GM10266 (cell line): ENCODE measurements around the gene TSPAN17.

Experiments
- DNase-seq: peaks from one replicate; pipeline ENCODE4 v3.0.0; 2012; ENCODE audit errors: extremely low spot score
- TF ChIP-seq, protein P1 (sequence below): IDR thresholded peaks from 2 replicates; pipeline ENCODE4 v1.5.1; 2012; ENCODE audit warnings: mild to moderate bottlenecking, low read depth; ENCODE audit not compliant: control insufficient read depth, insufficient read depth; ENCODE audit errors: missing control alignments

Gene TSPAN17

DNA sequence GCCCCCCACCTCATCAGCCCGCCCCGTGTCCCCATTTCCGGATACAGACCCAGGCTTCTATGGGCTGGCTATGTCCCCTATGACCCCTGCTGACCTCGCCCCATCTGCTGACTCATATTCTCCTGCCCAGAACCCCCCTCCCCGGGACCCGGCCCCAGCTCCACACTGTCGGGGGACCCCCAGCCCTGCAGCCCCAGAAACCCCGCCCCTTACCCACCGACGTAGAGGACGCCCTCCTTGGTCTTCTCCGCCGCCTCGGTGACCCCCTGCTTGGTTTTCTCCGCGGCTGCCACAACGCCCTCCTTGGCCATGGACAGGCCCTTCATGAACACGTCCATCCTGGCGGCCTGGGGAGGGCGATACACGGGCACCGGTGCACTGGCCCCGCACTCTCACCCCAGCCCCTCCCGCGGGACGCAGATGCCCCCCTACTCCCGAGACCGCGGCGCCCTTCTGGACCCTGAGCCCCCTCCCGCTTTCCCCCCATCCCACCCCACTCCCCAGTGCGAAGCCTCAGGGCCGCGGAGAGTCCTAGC, 17.9 kb upstream of the TSPAN17 start:
- no peak for DNase-seq
- TF ChIP-seq, protein P1, sequence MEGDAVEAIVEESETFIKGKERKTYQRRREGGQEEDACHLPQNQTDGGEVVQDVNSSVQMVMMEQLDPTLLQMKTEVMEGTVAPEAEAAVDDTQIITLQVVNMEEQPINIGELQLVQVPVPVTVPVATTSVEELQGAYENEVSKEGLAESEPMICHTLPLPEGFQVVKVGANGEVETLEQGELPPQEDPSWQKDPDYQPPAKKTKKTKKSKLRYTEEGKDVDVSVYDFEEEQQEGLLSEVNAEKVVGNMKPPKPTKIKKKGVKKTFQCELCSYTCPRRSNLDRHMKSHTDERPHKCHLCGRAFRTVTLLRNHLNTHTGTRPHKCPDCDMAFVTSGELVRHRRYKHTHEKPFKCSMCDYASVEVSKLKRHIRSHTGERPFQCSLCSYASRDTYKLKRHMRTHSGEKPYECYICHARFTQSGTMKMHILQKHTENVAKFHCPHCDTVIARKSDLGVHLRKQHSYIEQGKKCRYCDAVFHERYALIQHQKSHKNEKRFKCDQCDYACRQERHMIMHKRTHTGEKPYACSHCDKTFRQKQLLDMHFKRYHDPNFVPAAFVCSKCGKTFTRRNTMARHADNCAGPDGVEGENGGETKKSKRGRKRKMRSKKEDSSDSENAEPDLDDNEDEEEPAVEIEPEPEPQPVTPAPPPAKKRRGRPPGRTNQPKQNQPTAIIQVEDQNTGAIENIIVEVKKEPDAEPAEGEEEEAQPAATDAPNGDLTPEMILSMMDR: no peak

DNA sequence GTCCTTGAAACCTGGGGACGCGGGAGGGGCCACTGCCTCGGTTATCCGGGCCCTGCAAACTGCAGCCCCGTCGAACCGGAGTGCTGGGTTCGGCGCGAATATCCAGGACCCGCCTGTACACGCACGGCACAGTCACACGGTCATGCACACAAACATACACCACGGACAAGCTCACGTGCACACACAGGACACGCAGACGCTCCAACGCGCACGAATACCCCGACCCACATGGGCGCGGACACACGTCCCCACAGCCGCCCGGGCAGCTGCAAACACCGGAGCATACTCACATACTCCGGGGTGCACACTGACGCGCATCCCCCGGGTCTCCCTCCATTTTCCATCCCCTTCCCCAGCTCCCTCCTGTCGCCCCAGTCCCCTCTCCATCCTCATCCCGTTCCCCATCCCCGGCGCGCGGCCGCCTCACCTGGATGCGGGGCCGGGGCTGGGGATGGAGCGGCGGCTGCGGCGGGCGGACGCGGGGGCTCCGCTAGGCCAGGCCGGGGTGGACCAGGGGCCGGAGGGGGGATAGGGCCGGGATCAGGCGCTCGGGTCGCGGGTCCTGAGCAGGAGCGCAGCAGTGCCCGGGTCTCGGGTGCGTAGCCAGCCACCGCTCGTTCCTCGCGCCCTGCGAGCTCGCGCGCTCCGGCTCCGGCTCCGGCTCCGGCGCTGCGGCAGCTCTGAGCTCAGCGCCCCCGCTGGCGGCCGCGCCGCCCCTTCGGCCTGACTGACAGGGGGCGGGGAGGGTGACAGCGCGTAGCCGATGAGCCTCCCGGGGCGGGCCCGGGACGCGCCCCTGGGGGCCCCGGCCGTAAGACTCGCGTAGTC, 17.2 kb upstream of the TSPAN17 start, which contains the start of the genes EIF4E1B and SNCB:
TSS of gene EIF4E1B (plus strand) at position 823 of the 828 bp plus-strand sequence. CDS start 12,113 bp downstream, outside the sequence.
TSS of gene SNCB (minus strand) at position 682 of the 828 bp plus-strand sequence. CDS start 880 bp downstream, outside the sequence.
- DNase-seq: peak; percentile 86
- TF ChIP-seq, protein P1: no peak

DNA sequence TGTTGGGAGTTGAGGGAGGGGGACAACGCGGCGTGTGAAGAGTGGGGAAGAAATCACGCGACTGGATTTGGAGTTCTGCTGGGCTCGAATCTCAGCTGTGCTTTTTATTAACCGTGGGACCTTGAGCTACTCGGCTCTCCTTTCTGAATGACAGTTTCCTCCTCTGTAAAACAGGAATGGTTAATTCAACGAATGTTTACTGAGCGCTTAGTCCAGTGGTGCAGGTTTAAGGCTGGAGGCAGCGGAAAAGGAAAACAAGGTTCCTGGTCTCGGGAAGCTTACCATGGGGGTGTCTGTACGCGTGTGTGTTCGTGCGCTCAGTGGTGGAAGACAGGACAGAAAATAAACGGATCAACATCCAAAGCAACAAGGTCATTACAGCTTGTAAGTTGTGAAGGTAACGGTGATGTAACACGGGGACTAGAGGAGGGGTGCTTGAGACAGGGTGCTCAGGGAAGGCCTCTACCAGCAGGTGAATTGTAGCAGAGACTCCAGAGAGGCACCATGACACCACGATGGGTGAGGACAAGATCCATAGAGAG, 16.5 kb upstream of the TSPAN17 start:
- TF ChIP-seq, protein P1: no peak
- no peak for DNase-seq

DNA sequence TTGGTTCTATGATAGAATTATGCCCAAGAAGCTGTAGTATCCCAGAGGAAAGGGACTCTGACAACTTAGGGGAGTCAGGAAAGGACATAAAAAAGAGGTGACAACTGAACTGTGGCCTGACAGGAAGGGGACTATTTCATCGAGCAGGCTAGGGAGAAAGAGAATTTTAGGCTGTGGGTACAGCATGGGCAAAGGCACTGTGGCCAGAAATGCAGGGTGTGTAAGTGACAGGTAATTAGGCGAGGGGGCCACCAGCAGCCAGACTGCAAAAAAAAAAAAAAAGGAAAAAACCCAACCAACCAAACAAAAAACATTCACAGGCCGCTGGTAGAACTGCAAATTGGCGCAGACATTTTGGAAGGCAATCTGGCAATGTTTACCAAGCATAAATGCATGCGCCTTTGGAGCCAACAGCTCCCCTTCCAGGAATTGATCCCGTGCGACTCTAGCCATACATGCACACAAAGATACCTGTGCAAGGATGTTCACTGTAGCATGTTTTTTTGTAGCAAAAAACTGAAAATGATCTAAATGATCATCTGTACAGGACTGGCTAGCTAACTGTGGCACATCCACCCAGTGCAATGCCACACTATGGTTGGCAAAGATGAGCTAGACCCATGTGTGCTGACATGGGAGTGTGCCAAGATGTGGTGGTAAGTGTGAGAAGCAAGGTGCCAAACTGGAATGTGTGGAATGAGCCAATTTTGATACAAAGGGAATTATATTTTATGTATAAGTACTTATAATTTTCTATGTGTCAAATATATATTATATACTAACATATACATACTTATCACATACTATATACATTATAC, 15.7 kb upstream of the TSPAN17 start:
- DNase-seq: no peak
- TF ChIP-seq, protein P1: no peak

DNA sequence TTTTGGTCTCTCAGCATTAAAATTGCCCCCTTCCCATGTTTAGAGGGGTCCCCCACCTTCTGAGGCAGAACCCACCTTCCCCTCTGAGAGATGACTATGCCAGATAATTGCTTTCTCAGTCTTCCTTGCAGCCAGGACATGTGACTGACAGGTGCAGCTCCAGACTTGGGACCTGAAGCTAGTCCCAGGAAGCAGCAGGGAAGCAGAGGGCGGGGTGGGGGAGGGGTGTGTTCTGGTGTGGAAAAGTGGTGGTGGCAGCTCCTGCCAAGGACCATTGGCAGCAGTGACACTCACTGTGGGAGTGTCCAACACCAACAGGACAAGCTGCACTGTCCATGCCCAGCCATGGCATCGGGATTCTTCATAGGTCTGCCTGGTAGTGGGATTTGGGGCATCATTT, 14.5 kb upstream of the TSPAN17 start:
- no peak for DNase-seq

DNA sequence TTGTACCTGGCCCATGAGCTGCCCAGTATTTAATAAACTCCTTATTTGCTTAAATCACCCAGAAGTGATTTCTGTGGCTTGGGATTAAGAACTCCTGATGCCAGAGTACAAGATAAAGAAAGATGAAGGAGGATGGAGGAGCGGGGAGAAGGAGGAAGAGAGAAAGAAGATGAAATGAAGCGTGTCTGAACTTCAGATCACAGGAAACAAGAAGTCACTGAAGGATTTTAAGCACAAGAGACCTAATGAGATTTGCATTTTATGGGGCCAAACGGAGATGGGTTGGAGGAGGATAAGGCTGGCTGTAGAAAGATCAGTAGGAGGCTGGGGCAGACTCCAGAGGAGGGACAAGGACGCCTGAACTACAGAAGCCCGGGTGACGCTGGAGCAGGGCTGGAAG, 13.7 kb upstream of the TSPAN17 start:
- no peak for DNase-seq
- TF ChIP-seq, protein P1: no peak

More for the DNA sequence above, 14.5 kb upstream of the TSPAN17 start:
- TF ChIP-seq, protein P1: no peak
